NCI-H2196 treated with DMSO at 0.1 percent for 48 hours (cell line): ENCODE data around the gene TTC7B.

ENCODE experiments used
- DNase-seq: peaks from one replicate; lab custom pipeline; 2025; ENCODE audit not compliant: unreplicated experiment; lab: John Stamatoyannopoulos, UW

The TTC7B gene

GRCh38 chr14:90742252-90742651 is 74.0 kb downstream of the TTC7B start:
- no peak for DNase-seq

GRCh38 chr14:90741682-90741946 is 74.6 kb downstream of the TTC7B start:
- DNase-seq: no peak

GRCh38 chr14:90740946-90741681 is 75.1 kb downstream of the TTC7B start:
- no peak for DNase-seq

- DNase-seq: no peak
Observed at GRCh38 chr14:90740081-90740480, 76.1 kb downstream of the TTC7B start.

GRCh38 chr14:90739318-90740068 is 76.7 kb downstream of the TTC7B start:
- peak; percentile 26 for DNase-seq

GRCh38 chr14:90733139-90733808 is 83.0 kb downstream of the TTC7B start:
- no peak for DNase-seq

GRCh38 chr14:90732718-90733117 is 83.5 kb downstream of the TTC7B start:
- DNase-seq: no peak

GRCh38 chr14:90732139-90732538 is 84.1 kb downstream of the TTC7B start:
- DNase-seq: no peak

- DNase-seq: no peak
Observed at GRCh38 chr14:90731487-90731886, 84.7 kb downstream of the TTC7B start.

- DNase-seq: no peak
Observed at GRCh38 chr14:90730206-90730766, 85.9 kb downstream of the TTC7B start.

GRCh38 chr14:90728951-90729350 is 87.3 kb downstream of the TTC7B start:
- DNase-seq: no peak

GRCh38 chr14:90727082-90727481 is 89.1 kb downstream of the TTC7B start:
- no peak for DNase-seq

GRCh38 chr14:90726656-90727055 is 89.6 kb downstream of the TTC7B start:
- DNase-seq: no peak

GRCh38 chr14:90724866-90725265 is 91.4 kb downstream of the TTC7B start:
- DNase-seq: no peak

GRCh38 chr14:90722590-90722989 is 93.6 kb downstream of the TTC7B start:
- no peak for DNase-seq

GRCh38 chr14:90721619-90722305 is 94.5 kb downstream of the TTC7B start:
- DNase-seq: no peak

GRCh38 chr14:90720832-90721231 is 95.4 kb downstream of the TTC7B start:
- no peak for DNase-seq

GRCh38 chr14:90720336-90720735 is 95.9 kb downstream of the TTC7B start:
- DNase-seq: no peak

GRCh38 chr14:90717916-90718315 is 98.3 kb downstream of the TTC7B start:
- DNase-seq: no peak

- DNase-seq: no peak
Observed at GRCh38 chr14:90715993-90716392, 100.2 kb downstream of the TTC7B start.

GRCh38 chr14:90715495-90715894 is 100.7 kb downstream of the TTC7B start:
- no peak for DNase-seq
